Embryonic facial prominence (tissue), 1 donor: ENCODE data around the gene DNAL1.
"Not testable (repeated sequence)": the region's sequence is repeated elsewhere in the genome, so short reads cannot be mapped to it uniquely, and the experiment has no call there.

Experiments used
- DNase-seq: peaks from one replicate; pipeline ENCODE4 v3.0.0-alpha.2; 2016; ENCODE audit errors: extremely low spot score

DNAL1 gene

DNA sequence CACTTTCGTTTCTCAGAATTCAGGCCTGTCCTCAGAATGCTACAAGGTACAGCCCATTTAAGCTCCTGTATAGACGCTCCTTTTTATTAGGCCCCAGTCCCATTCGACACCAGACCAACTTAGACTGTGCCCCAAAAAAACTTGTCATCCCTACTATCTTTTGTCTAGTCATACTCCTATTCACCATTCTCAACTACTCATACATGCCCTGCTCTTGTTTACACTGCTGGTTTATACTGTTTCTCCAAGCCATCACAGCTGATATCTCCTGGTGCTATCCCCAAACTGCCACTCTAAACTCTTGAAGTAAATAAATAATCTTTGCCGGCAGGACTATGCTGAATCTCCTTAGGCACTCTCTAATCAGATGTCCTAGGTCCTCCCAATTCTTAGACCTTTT lies 63.3 kb downstream of the DNAL1 start:
- not testable (repeated sequence) for DNase-seq

DNA sequence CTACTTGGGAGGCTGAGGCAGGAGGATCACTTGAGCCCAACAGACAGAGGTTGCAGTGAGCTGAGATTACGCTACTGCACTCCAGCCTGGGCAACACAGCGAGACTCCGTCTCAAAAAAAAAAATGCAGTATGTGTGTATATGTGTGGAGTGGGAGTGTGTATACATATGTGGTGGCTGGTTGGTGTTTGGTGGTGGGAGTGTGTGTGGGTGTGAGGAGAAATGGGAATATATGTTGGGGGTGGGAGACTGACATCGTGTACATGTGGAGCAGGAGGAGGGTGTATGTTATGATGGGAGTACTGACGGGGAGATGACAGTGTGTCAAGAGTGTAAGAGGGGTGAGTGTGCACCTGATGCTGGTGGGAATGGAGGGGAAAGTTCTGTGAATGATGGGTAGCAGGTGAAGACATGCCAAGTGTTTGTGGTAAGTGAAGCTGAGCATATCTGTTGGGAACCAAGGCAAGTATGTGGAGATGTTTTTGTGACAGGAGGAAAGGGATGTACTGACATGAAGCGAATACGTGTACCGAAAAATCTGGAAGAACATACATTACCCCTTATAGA lies 65.2 kb downstream of the DNAL1 start:
- peak; percentile 4 for DNase-seq

DNA sequence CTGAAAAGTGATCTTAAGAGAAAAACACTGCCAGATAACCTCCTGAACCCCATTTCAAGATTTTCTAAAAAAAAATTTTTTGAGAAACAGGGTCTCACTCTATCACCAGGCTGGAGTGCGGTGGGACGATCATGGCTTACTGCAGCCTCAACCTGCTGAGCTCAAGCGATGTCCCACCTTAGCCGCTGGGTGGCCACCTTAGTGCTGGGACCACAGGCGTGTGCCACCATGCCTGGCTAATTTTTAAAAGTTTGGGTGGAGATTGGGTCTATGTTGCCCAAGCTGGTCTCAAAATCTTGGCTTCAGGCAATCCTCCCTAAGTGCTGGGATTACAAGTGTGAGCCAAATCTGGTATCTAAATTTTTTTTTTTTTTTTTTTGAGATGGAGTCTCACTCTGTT lies 66.0 kb downstream of the DNAL1 start:
- no peak for DNase-seq

DNA sequence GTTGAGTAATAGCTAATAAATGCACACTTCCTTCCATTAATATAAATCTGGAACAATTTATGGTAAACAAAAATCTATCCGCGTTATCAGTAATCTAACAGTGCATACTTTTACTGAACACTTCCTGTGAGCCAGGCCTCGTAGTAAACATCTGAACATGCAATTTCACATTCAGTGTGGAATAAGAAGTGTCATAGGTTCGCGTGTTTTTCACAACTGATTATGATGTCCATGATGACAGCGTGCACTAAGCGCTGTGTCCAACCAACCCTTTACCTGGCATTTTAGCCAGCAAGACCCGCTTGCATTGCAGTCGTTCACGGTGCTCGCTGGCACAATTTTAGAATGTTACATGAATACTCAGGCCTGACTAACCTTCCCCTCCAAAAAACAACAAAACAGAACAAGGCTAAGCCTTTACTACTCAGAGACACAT lies 67.3 kb downstream of the DNAL1 start:
- DNase-seq: peak; percentile 4

DNA sequence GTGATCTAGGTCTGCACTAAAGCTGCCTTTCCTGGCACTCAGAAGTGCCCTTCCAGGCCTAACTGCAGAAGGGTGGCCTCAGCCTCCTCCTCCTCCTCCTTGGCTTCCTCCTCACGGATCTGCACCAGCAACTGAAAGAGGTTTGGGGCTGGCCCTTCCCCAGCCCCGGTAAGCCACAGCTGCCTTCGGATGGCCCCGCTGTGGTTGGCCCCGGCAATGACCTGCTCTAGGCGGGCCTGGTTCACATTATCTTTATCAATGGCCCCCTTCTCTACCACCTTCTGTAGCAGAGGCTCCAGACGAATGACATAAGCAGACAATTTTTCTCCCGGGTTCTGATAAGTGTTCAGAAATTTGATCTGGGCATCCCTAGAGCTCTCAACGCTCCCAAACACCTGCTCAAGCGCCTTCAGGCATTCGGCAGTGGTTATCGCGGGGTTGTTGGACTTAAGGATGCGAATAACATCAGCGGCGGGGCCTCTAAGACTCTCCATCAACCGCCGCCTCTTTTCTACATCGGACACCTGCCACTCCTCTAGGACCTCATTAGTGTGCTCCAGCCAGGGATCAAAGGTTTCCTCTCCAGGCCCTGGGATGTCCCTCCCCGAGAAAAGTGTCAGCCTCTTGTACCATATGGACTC lies 67.9 kb downstream of the DNAL1 start:
- DNase-seq: peak; percentile 4

DNA sequence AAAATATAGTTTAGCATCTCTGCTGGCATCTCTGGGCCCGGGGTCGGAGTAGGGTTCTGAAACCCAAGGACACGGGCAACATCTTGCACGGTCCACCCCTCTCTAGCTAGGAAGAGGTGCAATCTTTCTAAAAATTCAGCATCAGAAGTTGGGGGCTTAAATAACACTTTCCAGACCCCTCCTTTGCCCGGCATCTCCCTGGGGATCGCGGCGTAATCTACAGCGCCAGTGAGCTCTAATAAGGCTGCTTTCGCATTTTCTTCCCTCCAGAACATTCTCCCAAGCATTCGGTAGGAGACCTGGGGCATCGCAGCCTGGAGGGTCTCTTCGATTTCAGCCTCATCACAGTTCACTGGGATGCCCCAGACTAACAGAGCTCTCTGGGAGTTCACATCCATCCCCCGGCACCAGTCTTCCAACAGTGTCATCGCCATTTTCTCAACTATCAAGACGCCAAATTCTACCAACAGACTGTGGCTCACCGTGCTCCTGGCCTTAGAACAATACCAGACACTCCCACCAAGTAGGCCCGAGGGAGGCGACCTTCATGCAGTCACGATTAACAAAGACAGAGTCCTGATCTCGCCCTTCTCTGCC lies 68.5 kb downstream of the DNAL1 start:
- no peak for DNase-seq

DNA sequence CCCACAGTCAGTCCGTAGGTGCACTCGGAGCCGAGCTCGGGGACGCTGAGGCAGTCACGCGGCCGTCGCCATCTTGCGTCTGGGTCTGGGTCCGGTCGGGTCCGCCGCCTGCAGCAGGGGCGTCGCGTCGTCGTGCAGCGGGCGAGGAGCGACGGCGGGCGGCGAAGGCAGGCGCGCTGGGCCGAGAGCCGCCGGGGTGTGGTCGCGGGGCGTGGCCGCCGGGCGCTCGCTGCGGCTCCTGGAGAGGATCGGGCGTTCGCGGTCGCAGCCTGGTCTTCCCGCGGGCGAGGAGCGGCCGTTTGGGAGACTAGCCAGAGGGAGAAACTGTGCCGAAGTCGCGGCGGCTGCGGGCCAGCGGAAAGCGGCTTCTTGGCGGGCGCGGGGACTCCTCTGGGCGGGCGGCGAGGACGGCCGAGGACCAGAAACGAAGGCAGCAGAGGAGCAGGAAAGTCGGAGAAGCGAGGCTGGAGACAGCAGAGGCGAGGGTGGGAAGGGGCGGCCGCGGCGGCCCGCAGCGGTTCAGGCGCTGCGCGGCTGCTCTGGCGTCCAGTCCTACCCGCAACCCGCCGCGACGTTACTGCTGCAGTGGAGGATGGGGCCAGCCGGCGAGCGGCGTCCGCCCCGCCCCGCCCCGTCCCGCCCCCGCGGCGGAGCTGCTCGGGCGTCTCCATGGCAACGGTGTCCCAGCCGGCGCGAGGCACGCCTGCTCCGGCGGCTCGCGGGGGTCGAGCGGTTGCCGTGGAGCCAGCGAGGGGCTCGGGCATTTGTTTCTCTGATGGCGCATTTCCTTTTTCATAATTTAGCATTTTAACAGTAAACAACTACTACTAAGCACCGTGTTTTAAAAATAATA lies 69.2 kb downstream of the DNAL1 start, which contains the start of gene PNMA1:
Gene PNMA1, minus strand, starts transcription at position 582 of the 853 bp plus-strand sequence. CDS start 745 bp downstream, outside the sequence.
- DNase-seq: peak; percentile 72

DNA sequence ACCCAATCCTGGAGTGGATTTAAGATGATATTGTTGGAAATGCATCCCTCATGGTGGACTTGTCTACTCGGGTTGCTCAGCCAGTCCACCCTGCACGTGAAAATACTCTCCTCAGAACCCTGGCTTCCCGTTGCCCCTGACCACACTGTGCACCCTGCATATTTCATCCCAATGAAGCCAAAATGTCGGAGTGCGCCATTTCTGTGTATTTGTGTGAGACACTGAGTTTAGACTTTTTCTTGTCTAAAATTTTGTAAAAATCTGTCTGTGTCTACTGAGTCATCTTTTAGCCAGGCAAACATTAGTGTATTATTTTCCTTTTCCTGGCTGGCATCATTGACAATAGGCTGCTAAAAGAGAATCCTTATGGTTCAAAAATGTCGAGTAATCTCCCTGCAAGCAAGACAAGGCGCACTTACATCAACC lies 69.9 kb downstream of the DNAL1 start:
- no peak for DNase-seq

DNA sequence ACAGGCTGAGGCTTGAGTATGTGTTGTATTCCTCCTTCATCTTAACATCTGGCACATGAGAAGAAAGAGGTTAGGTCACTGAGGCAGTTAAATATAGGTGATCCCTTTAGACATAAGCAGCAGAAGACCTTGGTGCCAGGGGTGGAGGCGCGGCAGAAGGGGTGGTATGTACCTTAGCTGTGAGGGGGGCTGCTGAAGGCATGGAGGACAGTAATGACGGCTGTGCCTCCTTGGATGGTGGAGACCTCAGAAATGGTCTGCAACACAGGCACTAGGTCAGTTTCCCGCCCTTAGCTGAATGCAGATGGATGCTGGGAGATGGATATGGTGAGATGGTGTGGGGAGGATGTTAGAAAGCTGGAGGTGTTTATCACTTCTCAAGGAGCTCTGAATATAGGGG lies 70.9 kb downstream of the DNAL1 start:
- DNase-seq: no peak

DNA sequence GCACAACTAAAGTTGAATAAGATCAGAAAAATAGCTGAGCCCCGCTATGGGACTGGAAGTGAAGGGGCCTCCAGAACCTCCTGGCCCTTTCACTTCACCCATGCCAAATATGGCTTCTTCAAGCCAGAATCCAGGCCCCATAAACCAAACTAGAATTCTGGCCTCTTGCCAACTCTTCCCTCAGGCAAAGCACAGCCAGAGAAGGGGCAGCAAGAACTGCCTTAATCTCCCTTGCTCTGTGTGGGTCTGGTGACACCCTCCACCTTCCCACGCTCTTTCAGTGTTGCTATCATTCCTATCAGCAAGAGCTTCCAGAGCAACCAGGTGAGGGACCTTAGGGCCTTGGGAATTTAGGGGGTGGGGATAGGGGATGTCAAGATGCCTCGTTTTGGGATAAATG lies 72.5 kb downstream of the DNAL1 start:
- DNase-seq: no peak

DNA sequence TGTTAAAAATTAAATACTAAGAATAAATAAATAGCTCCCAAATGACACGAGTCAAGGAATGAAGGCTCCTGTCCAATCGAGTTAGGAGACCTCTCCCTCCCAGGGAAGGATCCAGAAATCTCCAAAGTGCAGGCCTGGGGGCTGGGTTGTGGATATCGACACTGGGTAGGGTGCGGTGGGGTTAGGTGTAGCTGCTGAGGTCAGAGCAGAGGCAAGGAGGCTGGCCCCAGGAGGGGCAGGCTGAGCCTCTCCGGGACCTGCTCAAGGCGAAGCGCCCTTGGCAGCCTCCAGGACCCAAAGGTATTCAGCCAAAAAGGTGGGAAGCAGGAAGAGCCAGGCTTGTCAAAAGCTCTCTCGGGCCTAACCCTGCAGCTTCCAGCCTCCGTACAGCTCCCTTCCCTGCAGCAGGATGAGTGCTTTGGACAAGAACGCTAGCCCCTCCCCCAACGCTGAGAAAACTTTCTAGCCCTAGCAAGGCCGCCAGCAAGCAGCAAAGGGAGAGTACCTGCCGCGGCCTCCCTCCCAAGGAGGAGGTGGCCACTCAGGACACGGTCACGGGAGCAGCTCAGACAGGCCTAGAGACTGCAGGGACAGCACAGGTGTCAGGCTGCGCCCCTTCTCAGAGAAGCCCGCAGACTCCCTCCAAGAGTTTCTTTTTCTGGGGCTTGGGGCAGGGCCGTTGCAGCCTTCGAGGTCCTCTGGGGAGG lies 73.1 kb downstream of the DNAL1 start:
- DNase-seq: no peak

DNA sequence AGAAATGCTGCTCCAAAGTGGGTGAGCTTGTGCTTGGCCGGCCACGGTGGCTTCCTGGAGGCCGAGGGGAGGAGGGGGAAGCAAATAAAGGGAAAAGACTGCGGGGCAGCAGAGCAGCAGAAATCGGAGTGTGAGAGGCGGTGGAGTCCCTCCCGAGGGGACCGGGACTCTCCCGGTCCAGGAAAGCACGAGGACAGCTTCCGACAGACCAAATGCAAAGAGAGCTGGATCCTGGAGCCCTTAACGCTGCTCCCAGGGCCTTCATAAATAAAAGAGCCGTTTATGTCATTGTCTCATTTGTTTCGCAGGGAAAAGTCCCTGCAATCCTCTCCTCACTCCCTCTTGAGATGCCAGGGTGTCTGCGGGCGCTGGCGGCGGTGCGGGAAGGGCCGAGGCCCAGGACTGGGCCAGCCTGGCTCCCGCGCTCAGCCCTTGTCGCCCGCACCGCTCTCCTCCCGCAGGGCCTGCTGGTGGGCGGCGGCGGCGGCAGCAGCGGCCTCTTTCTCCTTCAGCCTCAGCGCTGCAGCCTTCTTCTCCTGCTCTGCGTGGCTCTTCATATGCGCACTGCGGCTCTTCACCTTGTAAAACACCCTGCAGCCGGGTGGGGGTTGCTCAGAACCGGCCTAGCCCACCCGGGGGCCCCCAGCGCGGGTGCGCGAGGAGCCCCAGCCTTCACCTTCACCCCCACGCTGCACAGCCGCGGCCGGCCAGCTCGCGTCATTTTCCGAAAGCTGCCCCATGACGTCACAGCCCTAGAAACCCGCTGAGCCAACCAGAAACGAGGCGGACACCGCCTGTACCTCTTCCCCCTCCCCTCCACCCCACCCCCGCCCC lies 73.8 kb downstream of the DNAL1 start:
- no peak for DNase-seq

DNA sequence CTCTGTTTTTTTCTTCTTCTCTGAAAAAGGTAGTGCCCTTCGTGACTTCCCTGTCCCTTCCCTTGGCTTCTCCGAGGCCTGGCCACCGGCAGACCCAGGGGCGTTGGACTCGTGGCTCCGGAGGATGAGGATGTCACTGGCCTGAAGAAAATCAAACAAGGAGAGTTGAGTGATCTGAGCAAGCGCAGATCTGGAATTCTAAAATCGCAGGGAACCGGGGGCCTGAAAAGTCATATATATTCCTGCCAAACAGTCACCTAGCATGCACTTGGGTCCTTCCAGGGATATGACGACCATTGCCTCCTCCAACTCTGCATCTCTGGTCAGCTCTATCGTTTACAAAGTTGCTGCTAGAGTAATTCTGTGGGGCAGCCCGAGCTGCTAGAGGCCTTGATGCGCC lies 74.6 kb downstream of the DNAL1 start:
- no peak for DNase-seq

DNA sequence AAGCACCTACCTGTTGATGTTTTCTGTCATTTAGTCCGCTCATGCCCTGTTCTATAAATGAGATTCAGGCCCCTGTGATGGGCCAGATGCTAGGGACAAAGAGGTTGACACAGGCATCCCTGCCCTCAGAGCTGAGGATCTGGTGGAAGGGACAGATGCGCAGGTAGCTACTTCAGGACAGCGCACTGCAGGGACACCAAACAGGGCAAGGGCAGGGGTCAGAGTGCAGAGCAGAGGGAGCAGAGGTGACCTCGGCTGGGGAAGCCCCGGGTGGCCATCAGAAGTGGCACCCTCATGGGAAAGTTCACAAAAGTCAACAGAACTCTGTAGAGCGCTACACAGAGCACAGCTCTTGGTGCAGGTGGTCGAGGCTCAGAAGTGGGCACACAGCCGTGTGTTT lies 75.0 kb downstream of the DNAL1 start:
- no peak for DNase-seq

DNA sequence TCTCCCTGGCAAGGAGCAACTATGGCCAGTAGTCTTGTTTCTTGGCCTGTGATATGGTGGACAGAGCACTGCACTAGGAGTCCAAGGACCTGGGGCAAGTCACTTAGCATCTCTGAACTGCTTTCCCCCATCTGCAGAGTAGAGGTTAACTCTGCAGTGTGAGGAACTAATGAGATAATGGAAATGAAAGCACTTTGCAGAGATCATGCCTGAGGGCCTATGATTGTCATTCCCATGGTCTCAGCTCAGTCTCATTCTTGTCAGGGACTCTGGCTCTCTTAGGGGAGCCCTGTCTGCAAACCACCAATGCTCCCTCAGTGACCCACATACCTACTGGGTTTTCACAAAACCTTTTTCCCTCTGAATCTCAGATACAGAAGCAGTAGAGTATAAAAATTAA lies 75.8 kb downstream of the DNAL1 start:
- no peak for DNase-seq

DNA sequence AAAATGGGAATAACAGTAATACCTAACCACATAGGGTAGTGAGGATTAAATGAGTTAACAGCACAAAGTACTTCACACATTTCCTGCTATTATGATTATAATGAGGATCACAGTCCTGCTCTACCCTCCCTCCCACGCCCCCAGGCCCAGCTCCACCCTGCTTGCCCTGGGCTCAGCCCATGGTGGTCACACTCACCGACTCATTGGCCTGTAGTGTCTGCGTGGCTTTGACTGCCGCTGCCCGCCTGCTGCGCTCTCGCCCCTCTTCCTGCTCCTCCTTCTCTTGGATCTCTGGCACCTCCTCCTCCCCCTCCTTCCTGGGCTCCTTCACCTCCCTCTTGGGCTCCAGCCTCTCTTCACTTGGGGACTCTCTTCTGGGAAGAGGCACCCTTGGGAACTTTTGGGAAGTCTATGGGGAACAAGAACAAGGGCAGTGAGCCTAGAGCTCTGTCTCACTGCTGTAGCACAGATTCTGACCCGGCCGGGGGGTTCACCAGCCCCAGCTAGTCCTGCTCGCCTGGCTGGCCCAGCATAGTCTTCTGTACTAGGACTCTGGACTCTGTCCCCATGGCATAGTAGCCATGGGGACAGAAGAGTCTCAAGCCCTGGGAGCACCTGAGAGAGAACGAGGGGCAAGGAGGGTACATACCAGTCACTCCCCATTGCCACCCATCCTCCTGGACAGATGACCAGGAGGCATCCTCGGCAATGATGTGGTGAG lies 76.5 kb downstream of the DNAL1 start:
- no peak for DNase-seq

DNA sequence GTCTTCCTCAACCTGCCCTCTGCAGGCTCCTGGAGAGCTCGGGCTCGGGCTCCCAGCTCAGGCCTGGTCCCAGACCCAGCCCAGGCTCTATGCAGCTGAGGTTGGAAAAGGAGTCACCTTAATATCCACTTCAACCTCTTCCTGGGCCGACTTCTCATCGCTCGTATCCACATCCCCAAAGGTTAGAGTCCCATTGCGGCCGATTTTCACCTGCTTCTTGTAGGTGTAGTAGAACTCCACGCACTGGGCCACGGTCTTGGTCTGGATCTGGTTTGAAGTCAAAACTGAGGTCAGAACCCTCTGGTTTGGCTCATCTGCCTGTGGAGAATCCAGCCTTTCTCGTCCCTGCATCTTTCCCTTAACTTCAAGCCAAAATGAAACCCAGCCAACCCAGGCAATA lies 77.8 kb downstream of the DNAL1 start:
- no peak for DNase-seq

DNA sequence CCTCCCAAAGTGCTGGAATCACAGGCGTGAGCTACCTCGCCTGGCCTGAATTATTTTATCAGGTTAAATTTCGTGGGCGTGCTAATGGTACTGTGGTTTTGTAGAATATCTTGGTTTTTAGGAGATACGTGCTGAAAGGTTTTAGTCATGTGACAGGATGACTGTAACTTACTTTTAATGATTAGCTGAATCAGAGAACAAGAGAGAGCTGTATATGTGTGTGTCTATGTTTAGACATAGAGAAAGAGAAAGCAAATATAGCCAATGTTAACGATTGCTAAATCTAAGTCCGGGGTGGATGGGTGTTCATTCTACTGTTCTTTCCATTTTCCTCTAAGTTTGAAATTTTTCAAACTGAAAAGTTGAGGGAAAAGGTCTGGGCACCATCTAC lies 78.6 kb downstream of the DNAL1 start:
- no peak for DNase-seq

DNA sequence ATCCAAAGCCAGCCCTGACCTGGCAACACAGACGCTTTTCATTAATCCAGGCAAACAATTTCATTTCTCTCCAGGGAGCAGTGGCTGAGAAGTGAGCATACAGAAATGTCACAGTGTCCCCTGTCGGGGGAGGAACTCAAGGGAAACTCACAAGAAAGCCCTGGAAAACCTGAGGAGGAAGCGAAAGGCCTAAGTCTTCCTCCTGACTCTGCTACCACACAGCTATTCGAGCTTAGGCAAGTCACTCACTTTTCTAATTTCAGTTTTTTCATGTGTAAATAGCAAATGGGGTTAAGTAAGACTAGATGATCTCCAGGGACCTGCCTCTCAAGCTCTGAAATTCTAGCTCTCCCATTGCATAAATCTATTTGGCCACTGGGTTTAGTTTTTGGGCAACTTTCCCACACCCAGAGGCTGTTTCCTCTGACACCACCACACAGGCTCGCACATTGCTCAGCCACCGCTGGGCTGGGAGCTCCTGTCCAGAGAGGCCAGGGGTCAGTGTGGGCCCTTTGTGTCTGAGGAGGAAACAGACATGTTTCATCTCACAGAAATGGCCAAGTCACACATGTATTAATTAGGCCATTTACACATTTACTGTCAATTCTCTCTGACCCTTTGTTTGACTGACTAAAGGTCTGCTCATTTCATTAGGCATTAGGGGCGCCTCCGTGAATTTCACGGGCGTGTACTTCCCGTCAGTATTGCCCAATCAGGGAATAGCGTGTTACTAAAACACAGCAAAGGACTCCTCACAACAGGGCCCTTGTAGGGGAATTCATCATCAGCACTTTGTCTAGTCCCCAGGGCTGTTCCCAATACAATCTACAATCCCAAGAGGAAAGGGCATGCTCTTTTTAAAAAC lies 79.2 kb downstream of the DNAL1 start:
- no peak for DNase-seq
